CD4-positive, CD25-positive, alpha-beta regulatory T cell (primary cell): ENCODE results near the gene COG1. TPM values are rescaled to one million over a fixed set of nuclear protein-coding genes. Genes with fewer than 3 reads are reported as not detected.

ENCODE experiments used
- ATAC-seq, 2 donors: fragments of 150-1000 bp; cut with Tn5 transposase; one replicate each; pipeline ENCODE4 v1.10.0; 2021; ENCODE audit warnings: low read depth in 2 of 2, moderate number of reproducible peaks in 2 of 2, moderate library complexity in 1 of 2
- DNase-seq, 3 donors: peaks; one replicate each; pipeline versions ENCODE4 v3.0.0 to v3.0.0-alpha.2; 2012 to 2022; ENCODE audit warnings: mixed read lengths in 1 of 3
- H3K27ac ChIP-seq: one replicate; pipeline ENCODE4 v1.7.0; 2013; ENCODE audit warnings: mild to moderate bottlenecking, low read length; ENCODE audit not compliant: insufficient read depth, poor library complexity, severe bottlenecking
- H3K27me3 ChIP-seq: one replicate; pipeline ENCODE4 v1.7.0; 2013; ENCODE audit warnings: low read length; ENCODE audit not compliant: control insufficient read depth, insufficient read depth
- H3K36me3 ChIP-seq: one replicate; pipeline ENCODE4 v1.7.0; 2013; ENCODE audit warnings: mild to moderate bottlenecking, low read length, moderate library complexity; ENCODE audit not compliant: control insufficient read depth, insufficient read depth
- H3K4me1 ChIP-seq: 2 replicates; pipeline ENCODE4 v1.7.0; 2013; ENCODE audit warnings: mild to moderate bottlenecking, low read length; ENCODE audit not compliant: insufficient read depth, control insufficient read depth, poor library complexity, severe bottlenecking
- H3K4me3 ChIP-seq: one replicate; pipeline ENCODE4 v1.7.0; 2013; ENCODE audit warnings: low read depth, mild to moderate bottlenecking, low read length, moderate library complexity
- H3K9me3 ChIP-seq, 2 experiments: 1 replicate in 1 of 2; 2 replicates in 1 of 2; pipeline ENCODE4 v1.7.0; 2013; ENCODE audit warnings: low read length in 2 of 2, mild to moderate bottlenecking in 1 of 2, moderate library complexity in 1 of 2; ENCODE audit not compliant: control insufficient read depth in 2 of 2
- H3K27ac Mint-ChIP-seq, 3 donors: one replicate each; pipeline ENCODE4 v1.8.0; 2020 to 2022; ENCODE audit warnings: mild to moderate bottlenecking in 3 of 3, mixed read lengths in 3 of 3, moderate library complexity in 2 of 3
- H3K27me3 Mint-ChIP-seq: one replicate; pipeline ENCODE4 v1.8.0; 2022; ENCODE audit warnings: mild to moderate bottlenecking, mixed read lengths
- H3K36me3 Mint-ChIP-seq: one replicate; pipeline ENCODE4 v1.8.0; 2020; ENCODE audit warnings: mixed read lengths
- H3K4me1 Mint-ChIP-seq, 4 donors: one replicate each; pipeline ENCODE4 v1.8.0; 2020 to 2022; ENCODE audit warnings: mixed read lengths in 4 of 4, mild to moderate bottlenecking in 1 of 4
- H3K4me3 Mint-ChIP-seq, 4 donors: one replicate each; pipeline ENCODE4 v1.8.0; 2020 to 2022; ENCODE audit warnings: mild to moderate bottlenecking in 4 of 4, mixed read lengths in 4 of 4, moderate library complexity in 3 of 4
- H3K9me3 Mint-ChIP-seq, 7 donors: one replicate each; pipeline ENCODE4 v1.8.0; 2020 to 2022; ENCODE audit warnings: mixed read lengths in 7 of 7, mild to moderate bottlenecking in 3 of 7, moderate library complexity in 2 of 7
- polyA plus RNA-seq, 4 donors: library from polyadenylated mRNA; unstranded; fragments of 300-500 nt; fragmentation: Illumina TruSeq; gene quantifications; one replicate each; pipeline ENCODE4 v1.2.3, GENCODE V29; 2021
- total RNA-seq: library from RNA; stranded (reverse); gene quantifications from one replicate; pipeline ENCODE4 v1.2.3, GENCODE V29; 2022

COG1 gene
- total and polyA plus RNA-seq, 5 donors from 2014 or later = 18.9 to 61.0 (median 21.2) TPM

GRCh38 chr17:73151916-73152632 lies 40.8 kb upstream of the COG1 start:
- Histone ChIP-seq H3K4me3 (no peak overlapping the region), H3K4me1 (no peaks in the 10 kb centered on the region), H3K36me3 (no peaks in the 10 kb centered on the region), H3K27me3 (no peaks in the 10 kb centered on the region), H3K27ac (no peak overlapping the region), H3K9me3 (peaks cover 0 to 2% of the 10 kb centered on the region in 2 experiments)
- H3K27ac Mint-ChIP-seq = no peak overlapping the region
- ATAC-seq (no peak), DNase-seq (no peak)
- peaks cover 0 to 11% (median 7%) of the 10 kb centered on the region in 4 donors for H3K4me1 Mint-ChIP-seq
- peaks cover 0 to 7% (median 1%) of the 10 kb centered on the region in 7 donors for H3K9me3 Mint-ChIP-seq
- H3K36me3 Mint-ChIP-seq = no peaks in the 10 kb centered on the region
- peaks cover 20% of the 10 kb centered on the region for H3K27me3 Mint-ChIP-seq
- no peak overlapping the region for H3K4me3 Mint-ChIP-seq

GRCh38 chr17:73155410-73156165 lies 37.3 kb upstream of the COG1 start:
- no peaks in the 10 kb centered on the region for H3K4me1 ChIP-seq
- H3K9me3 Mint-ChIP-seq = peaks cover 0 to 3% (median 0%) of the 10 kb centered on the region in 7 donors
- H3K4me3 ChIP-seq = no peak overlapping the region
- peaks cover 0 to 12% (median 5%) of the 10 kb centered on the region in 4 donors for H3K4me1 Mint-ChIP-seq
- H3K36me3 ChIP-seq = no peaks in the 10 kb centered on the region
- H3K9me3 ChIP-seq = no peaks in the 10 kb centered on the region
- no peak overlapping the region for H3K27ac ChIP-seq
- DNase-seq (no peak), ATAC-seq (no peak)
- no peaks in the 10 kb centered on the region for H3K36me3 Mint-ChIP-seq
- H3K4me3 Mint-ChIP-seq = no peak overlapping the region
- no peaks in the 10 kb centered on the region for H3K27me3 ChIP-seq
- peaks cover 21% of the 10 kb centered on the region for H3K27me3 Mint-ChIP-seq
- no peak overlapping the region for H3K27ac Mint-ChIP-seq

GRCh38 chr17:73156166-73156840 lies 36.6 kb upstream of the COG1 start:
- ATAC-seq = peak; percentile 57 to 72
- H3K4me1 ChIP-seq = no peaks in the 10 kb centered on the region
- H3K27me3 ChIP-seq = no peaks in the 10 kb centered on the region
- Mint-ChIP-seq H3K9me3 (peaks cover 0 to 3% (median 0%) of the 10 kb centered on the region in 7 donors), H3K27ac (no peak overlapping the region), H3K27me3 (peaks cover 28% of the 10 kb centered on the region), H3K36me3 (no peaks in the 10 kb centered on the region), H3K4me3 (no peak overlapping the region), H3K4me1 (peaks cover 0 to 16% (median 7%) of the 10 kb centered on the region in 4 donors)
- H3K27ac ChIP-seq = no peak overlapping the region
- no peaks in the 10 kb centered on the region for H3K36me3 ChIP-seq
- H3K4me3 ChIP-seq = no peak overlapping the region
- peak; percentile 15 to 59 (median 28) for DNase-seq
- H3K9me3 ChIP-seq = no peaks in the 10 kb centered on the region

GRCh38 chr17:73156887-73157520 lies 35.9 kb upstream of the COG1 start:
- Histone ChIP-seq H3K27ac (no peak overlapping the region), H3K4me1 (no peaks in the 10 kb centered on the region), H3K27me3 (peaks cover 3% of the 10 kb centered on the region), H3K36me3 (no peaks in the 10 kb centered on the region), H3K9me3 (no peaks in the 10 kb centered on the region), H3K4me3 (no peak overlapping the region)
- H3K36me3 Mint-ChIP-seq = no peaks in the 10 kb centered on the region
- DNase-seq = no peak
- H3K27ac Mint-ChIP-seq = no peak overlapping the region
- no peak overlapping the region for H3K4me3 Mint-ChIP-seq
- peaks cover 0 to 16% (median 7%) of the 10 kb centered on the region in 4 donors for H3K4me1 Mint-ChIP-seq
- H3K27me3 Mint-ChIP-seq = peaks cover 35% of the 10 kb centered on the region
- peaks cover 0 to 1% (median 0%) of the 10 kb centered on the region in 7 donors for H3K9me3 Mint-ChIP-seq
- no peak for ATAC-seq

GRCh38 chr17:73157521-73157890 lies 35.3 kb upstream of the COG1 start:
- H3K36me3 ChIP-seq = no peaks in the 10 kb centered on the region
- H3K27me3 Mint-ChIP-seq = peaks cover 35% of the 10 kb centered on the region
- DNase-seq (no peak), ATAC-seq (no peak)
- peaks cover 3% of the 10 kb centered on the region for H3K27me3 ChIP-seq
- H3K27ac Mint-ChIP-seq = no peak overlapping the region
- H3K36me3 Mint-ChIP-seq = no peaks in the 10 kb centered on the region
- peaks cover 0 to 13% (median 4%) of the 10 kb centered on the region in 4 donors for H3K4me1 Mint-ChIP-seq
- H3K27ac ChIP-seq = no peak overlapping the region
- H3K4me3 ChIP-seq = no peak overlapping the region
- H3K9me3 ChIP-seq = no peaks in the 10 kb centered on the region
- no peaks in the 10 kb centered on the region for H3K4me1 ChIP-seq
- peaks cover 0 to under 1% (median 0%) of the 10 kb centered on the region in 7 donors for H3K9me3 Mint-ChIP-seq
- no peak overlapping the region for H3K4me3 Mint-ChIP-seq

GRCh38 chr17:73158133-73158532 lies 34.7 kb upstream of the COG1 start:
- Histone ChIP-seq H3K27ac (no peak overlapping the region), H3K4me1 (no peaks in the 10 kb centered on the region), H3K36me3 (no peaks in the 10 kb centered on the region), H3K27me3 (peaks cover 8% of the 10 kb centered on the region), H3K4me3 (no peak overlapping the region), H3K9me3 (no peaks in the 10 kb centered on the region)
- Mint-ChIP-seq H3K4me1 (peaks cover 0 to 13% (median 4%) of the 10 kb centered on the region in 4 donors), H3K27ac (peak overlapping the region in 1 of 3 donors; percentile 37), H3K36me3 (no peaks in the 10 kb centered on the region), H3K9me3 (no peaks in the 10 kb centered on the region), H3K4me3 (no peak overlapping the region), H3K27me3 (peaks cover 41% of the 10 kb centered on the region)
- ATAC-seq = no peak
- DNase-seq = no peak

- Mint-ChIP-seq H3K4me3 (no peak overlapping the region), H3K27ac (no peak overlapping the region)
- peaks cover 20% of the 10 kb centered on the region for H3K27me3 ChIP-seq
Measured at GRCh38 chr17:73160980-73161630, 31.8 kb upstream of the COG1 start.

More at GRCh38 chr17:73160980-73161630, 31.8 kb upstream of the COG1 start:
- DNase-seq (no peak), ATAC-seq (no peak)
- Mint-ChIP-seq H3K4me1 (peaks cover 0 to 30% (median 4%) of the 10 kb centered on the region in 4 donors), H3K9me3 (no peaks in the 10 kb centered on the region), H3K27me3 (peaks cover 62% of the 10 kb centered on the region), H3K36me3 (no peaks in the 10 kb centered on the region)
- Histone ChIP-seq H3K36me3 (no peaks in the 10 kb centered on the region), H3K4me3 (no peak overlapping the region), H3K9me3 (no peaks in the 10 kb centered on the region), H3K27ac (no peak overlapping the region), H3K4me1 (peaks cover 17% of the 10 kb centered on the region)
